Hepatocyte (in vitro differentiated cells): ENCODE data around the gene TAF1C.

Experiments used
- CTCF ChIP-seq: fragments of 200-600 bp; sonication (generic); IDR thresholded peaks from 2 replicates; pipeline ENCODE4 v1.5.1; 2016; ENCODE audit warnings: antibody characterized with exemption, mild to moderate bottlenecking; ENCODE audit not compliant: poor library complexity
- EZH2 ChIP-seq: fragments of 200-600 bp; sonication (generic); IDR thresholded peaks from 2 replicates; pipeline ENCODE4 v1.6.1; 2016; ENCODE audit warnings: antibody characterized with exemption, mild to moderate bottlenecking, borderline replicate concordance

DNA sequence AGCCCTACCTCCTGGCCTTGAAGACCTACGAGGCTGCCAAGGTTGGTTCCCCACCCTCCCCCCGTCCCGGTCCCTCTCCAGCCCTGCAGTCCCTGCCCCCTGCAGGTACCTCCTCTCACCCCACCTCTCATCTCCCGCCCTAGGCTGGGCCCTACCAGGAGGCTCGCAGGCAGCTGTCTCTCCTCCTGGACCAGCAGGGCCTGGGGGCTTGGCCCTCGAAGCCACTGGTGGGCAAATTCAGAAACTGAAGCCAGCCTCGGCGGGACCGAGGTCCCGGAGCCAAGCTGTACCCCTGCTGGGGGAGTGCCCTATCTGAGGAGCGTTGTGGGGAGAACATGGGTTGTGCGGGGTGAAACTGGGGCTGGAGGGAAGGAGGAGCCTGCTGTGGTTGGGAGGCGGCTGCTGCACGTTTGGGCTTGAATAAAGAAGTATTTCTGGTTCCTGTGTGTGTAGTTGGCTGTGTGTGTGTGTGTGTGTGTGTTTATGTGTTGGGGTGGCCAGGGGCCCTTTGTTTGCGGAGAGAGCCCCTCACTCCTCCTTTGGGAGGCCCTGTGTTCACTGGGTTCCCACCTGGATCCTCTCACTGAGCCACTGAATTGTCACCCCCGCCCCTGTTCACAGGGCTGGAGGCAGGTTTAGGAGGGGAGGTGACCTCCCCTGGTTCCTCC is 10.0 kb upstream of the TAF1C start:
- TF ChIP-seq EZH2 (no peak), CTCF (no peak)
